ENCODE data around the gene DHX15. TPM values are rescaled to one million over a fixed set of nuclear protein-coding genes. Genes with fewer than 3 reads are reported as not detected.

Gene DHX15
- total and polyA plus RNA-seq, 9 of the 15 experiments (the other 6 are each of a cell fraction or from before 2014, with no cell fraction given), result 165 to 287 (median 208) TPM

DNA sequence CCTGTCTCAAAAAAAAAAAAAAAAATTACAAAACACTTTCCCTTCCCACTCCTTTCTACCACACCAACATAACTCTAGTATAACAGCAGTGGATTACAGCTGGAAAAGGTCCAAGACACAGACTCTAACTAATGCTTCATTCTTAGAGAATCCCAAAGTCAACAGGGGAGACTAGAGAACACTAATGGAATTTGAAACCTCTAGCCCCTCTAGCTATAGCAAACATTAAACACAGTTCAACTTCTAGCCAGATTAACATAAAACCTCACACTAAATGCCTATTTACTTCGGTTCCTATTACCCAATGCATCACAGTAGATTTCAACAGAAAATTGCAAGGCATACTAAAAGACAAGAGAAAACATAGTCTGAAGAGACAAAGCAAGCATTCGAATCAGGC is 10.5 kb upstream of the DHX15 start:
- in situ Hi-C loops (cut with MboI), result no loop called here
- H3K4me2 ChIP-seq (ENCODE audit: insufficient read depth, low read length), result no peak overlapping the region

DNA sequence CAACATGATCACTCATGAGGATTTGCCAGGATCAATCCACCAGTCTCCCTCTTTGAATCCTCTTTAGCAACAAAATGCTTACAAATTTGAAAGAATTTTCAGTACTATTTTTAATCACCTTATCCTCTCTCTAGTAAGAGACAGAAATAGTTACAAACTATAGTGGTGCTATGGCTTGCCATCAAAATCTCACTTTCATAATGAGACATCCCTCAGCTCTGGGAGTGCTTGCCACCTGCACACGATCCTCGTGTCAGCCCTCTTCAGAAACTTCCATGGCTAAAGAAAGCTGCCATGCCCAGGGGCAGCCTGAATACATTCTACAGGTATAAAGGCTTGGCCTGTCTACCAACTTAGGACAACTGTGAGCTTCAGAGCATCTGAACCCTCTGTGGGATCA is 5.1 kb upstream of the DHX15 start:
- DNase-seq (ENCODE audit: extremely low read depth in 1 of 4, low spot score in 3 of 4) (no peak), ATAC-seq (no peak), FAIRE-seq (no peak)
- 4% methylated on average over 2 of the region's 2 CpGs for WGBS (ENCODE audit: insufficient coverage, low coverage, missing lambda C conversion rate)
- no peak overlapping the region for H2AFZ ChIP-seq (ENCODE audit: low read depth, low read length)
- intact Hi-C loops (cut with micrococcal nuclease), result no loop called here
- no peak overlapping the region for H3K4me2 ChIP-seq (ENCODE audit: insufficient read depth, low read length)
- H3K4me3 ChIP-seq, result no peak overlapping the region
- in situ Hi-C loops (cut with MboI), result no loop called here
- H4K20me1 ChIP-seq (replicated peaks; ENCODE audit: control insufficient read depth, insufficient read depth, low read length), result no peaks in the 10 kb centered on the region
- ChIA-PET CTCF (ENCODE audit: low intra/inter-chr PET ratio) (no interaction called here), POLR2A (no interaction called here)
- no peaks in the 10 kb centered on the region for H3K36me3 ChIP-seq (ENCODE audit: control insufficient read depth, insufficient read depth, low read length)
- no peak overlapping the region for H3K27ac ChIP-seq (ENCODE audit: extremely low read depth, low read depth, low read length)
- H3K9me1 ChIP-seq (ENCODE audit: control insufficient read depth, insufficient read depth, low read length), result no peaks in the 10 kb centered on the region
- no TSS peak for BruUV-seq (replicated peaks)
- 0 out of 2 replicates have a peak, but pooled peaks cover 2% of the 10 kb centered on the region for H3K9me3 ChIP-seq (replicated peaks; ENCODE audit: control insufficient read depth, insufficient read depth, low read depth, low read length)
- no peaks in the 10 kb centered on the region; a peak in 1 of 5 replicates for H3K27me3 ChIP-seq (ENCODE audit: control insufficient read depth in 2 of 2, insufficient read depth in 2 of 2, low read length in 2 of 2)
- H3K4me1 ChIP-seq (replicated peaks in 1 of 2; ENCODE audit: control insufficient read depth in 2 of 2, insufficient read depth in 2 of 2, low read length in 2 of 2), result peaks cover 7 to 13% of the 10 kb centered on the region in 2 experiments; a peak in 3 of 5 replicates
- no peak overlapping the region for H3K9ac ChIP-seq (ENCODE audit: insufficient read depth in 1 of 2, low read depth in 2 of 2, low read length in 2 of 2)
- H3K79me2 ChIP-seq (ENCODE audit: control insufficient read depth, insufficient read depth, low read length), result peaks cover 6% of the 10 kb centered on the region; the same call in 2 of the 3 replicates
- no peak for TF ChIP-seq RBM14 (IDR thresholded peaks at IDR 0.05; ENCODE audit: borderline replicate concordance, insufficient read depth, low read depth, low read length)
- no peak for TF ChIP-seq ZNF347 (CRISPR knock-in tag; IDR thresholded peaks at IDR 0.05; ENCODE audit: low read depth)
- no peak for TF ChIP-seq ZBED1 (IDR thresholded peaks at IDR 0.05)
- no peak for TF ChIP-seq ERF (CRISPR knock-in tag; IDR thresholded peaks at IDR 0.05)
- TF ChIP-seq, protein P1, sequence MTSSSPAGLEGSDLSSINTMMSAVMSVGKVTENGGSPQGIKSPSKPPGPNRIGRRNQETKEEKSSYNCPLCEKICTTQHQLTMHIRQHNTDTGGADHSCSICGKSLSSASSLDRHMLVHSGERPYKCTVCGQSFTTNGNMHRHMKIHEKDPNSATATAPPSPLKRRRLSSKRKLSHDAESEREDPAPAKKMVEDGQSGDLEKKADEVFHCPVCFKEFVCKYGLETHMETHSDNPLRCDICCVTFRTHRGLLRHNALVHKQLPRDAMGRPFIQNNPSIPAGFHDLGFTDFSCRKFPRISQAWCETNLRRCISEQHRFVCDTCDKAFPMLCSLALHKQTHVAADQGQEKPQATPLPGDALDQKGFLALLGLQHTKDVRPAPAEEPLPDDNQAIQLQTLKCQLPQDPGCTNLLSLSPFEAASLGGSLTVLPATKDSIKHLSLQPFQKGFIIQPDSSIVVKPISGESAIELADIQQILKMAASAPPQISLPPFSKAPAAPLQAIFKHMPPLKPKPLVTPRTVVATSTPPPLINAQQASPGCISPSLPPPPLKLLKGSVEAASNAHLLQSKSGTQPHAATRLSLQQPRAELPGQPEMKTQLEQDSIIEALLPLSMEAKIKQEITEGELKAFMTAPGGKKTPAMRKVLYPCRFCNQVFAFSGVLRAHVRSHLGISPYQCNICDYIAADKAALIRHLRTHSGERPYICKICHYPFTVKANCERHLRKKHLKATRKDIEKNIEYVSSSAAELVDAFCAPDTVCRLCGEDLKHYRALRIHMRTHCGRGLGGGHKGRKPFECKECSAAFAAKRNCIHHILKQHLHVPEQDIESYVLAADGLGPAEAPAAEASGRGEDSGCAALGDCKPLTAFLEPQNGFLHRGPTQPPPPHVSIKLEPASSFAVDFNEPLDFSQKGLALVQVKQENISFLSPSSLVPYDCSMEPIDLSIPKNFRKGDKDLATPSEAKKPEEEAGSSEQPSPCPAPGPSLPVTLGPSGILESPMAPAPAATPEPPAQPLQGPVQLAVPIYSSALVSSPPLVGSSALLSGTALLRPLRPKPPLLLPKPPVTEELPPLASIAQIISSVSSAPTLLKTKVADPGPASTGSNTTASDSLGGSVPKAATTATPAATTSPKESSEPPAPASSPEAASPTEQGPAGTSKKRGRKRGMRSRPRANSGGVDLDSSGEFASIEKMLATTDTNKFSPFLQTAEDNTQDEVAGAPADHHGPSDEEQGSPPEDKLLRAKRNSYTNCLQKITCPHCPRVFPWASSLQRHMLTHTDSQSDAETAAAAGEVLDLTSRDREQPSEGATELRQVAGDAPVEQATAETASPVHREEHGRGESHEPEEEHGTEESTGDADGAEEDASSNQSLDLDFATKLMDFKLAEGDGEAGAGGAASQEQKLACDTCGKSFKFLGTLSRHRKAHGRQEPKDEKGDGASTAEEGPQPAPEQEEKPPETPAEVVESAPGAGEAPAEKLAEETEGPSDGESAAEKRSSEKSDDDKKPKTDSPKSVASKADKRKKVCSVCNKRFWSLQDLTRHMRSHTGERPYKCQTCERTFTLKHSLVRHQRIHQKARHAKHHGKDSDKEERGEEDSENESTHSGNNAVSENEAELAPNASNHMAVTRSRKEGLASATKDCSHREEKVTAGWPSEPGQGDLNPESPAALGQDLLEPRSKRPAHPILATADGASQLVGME (CRISPR knock-in tag; IDR thresholded peaks at IDR 0.05), result no peak

More for the DNA sequence above, 10.5 kb upstream of the DHX15 start:
- Histone ChIP-seq H3K79me2 (ENCODE audit: control insufficient read depth, insufficient read depth, low read length) (no peaks in the 10 kb centered on the region), H3K9me3 (replicated peaks; ENCODE audit: control insufficient read depth, insufficient read depth, low read depth, low read length) (peaks cover 5% of the 10 kb centered on the region; the same call in 1 of the 2 replicates), H3K27me3 (ENCODE audit: control insufficient read depth in 2 of 2, insufficient read depth in 2 of 2, low read length in 2 of 2) (peaks cover 7 to 11% of the 10 kb centered on the region in 2 experiments; a peak in 4 of 5 replicates), H3K9me1 (ENCODE audit: control insufficient read depth, insufficient read depth, low read length) (no peaks in the 10 kb centered on the region), H4K20me1 (replicated peaks; ENCODE audit: control insufficient read depth, insufficient read depth, low read length) (no peaks in the 10 kb centered on the region), H3K9ac (ENCODE audit: insufficient read depth in 1 of 2, low read depth in 2 of 2, low read length in 2 of 2) (no peak overlapping the region), H3K36me3 (ENCODE audit: control insufficient read depth, insufficient read depth, low read length) (no peaks in the 10 kb centered on the region), H3K4me3 (no peak overlapping the region), H3K4me1 (replicated peaks in 1 of 2; ENCODE audit: control insufficient read depth in 2 of 2, insufficient read depth in 2 of 2, low read length in 2 of 2) (peaks cover 0 to 4% of the 10 kb centered on the region in 2 experiments; a peak in 1 of 5 replicates), H2AFZ (ENCODE audit: low read depth, low read length) (no peak overlapping the region), H3K27ac (ENCODE audit: extremely low read depth, low read depth, low read length) (no peak overlapping the region)
- ChIA-PET CTCF (ENCODE audit: low intra/inter-chr PET ratio) (no interaction called here), POLR2A (interaction anchor here (1.6 kb wide), 1 partner anchor 11 kb away, joined by 4 read pairs; the partner anchor contains the start of gene DHX15)
- FAIRE-seq, result no peak
- DNase-seq (ENCODE audit: extremely low read depth in 1 of 4, low spot score in 3 of 4), result no peak
- no peak for TF ChIP-seq CAMTA2 (CRISPR knock-in tag; conservative IDR thresholded peaks at IDR 0.05)
- no peak for TF ChIP-seq ETV6 (IDR thresholded peaks at IDR 0.05; ENCODE audit: borderline replicate concordance in 1 of 2, low read depth in 2 of 2, low read length in 1 of 2)
- no peak for TF ChIP-seq ETV6 (CRISPR knock-in tag; IDR thresholded peaks at IDR 0.05; ENCODE audit: borderline replicate concordance)
- TF ChIP-seq NBN (IDR thresholded peaks at IDR 0.05; ENCODE audit: low read depth), result no peak
- no peak for ATAC-seq
- WGBS (ENCODE audit: insufficient coverage, low coverage, missing lambda C conversion rate), result 0% methylated on average over 2 of the region's 2 CpGs
- intact Hi-C loops (cut with micrococcal nuclease), result no loop called here
- BruUV-seq (replicated peaks), result no TSS peak

All from K562 (cell line).